Stromal cell of bone marrow (primary cell): ENCODE measurements around the gene CD4.
"Not testable (repeated sequence)": the region's sequence is repeated elsewhere in the genome, so short reads cannot be mapped to it uniquely, and the experiment has no call there.

ENCODE experiments used
- DNase-seq: peaks from one replicate; pipeline ENCODE4 v3.0.0-alpha.2; 2012; ENCODE audit warnings: low read depth

The CD4 gene

DNA sequence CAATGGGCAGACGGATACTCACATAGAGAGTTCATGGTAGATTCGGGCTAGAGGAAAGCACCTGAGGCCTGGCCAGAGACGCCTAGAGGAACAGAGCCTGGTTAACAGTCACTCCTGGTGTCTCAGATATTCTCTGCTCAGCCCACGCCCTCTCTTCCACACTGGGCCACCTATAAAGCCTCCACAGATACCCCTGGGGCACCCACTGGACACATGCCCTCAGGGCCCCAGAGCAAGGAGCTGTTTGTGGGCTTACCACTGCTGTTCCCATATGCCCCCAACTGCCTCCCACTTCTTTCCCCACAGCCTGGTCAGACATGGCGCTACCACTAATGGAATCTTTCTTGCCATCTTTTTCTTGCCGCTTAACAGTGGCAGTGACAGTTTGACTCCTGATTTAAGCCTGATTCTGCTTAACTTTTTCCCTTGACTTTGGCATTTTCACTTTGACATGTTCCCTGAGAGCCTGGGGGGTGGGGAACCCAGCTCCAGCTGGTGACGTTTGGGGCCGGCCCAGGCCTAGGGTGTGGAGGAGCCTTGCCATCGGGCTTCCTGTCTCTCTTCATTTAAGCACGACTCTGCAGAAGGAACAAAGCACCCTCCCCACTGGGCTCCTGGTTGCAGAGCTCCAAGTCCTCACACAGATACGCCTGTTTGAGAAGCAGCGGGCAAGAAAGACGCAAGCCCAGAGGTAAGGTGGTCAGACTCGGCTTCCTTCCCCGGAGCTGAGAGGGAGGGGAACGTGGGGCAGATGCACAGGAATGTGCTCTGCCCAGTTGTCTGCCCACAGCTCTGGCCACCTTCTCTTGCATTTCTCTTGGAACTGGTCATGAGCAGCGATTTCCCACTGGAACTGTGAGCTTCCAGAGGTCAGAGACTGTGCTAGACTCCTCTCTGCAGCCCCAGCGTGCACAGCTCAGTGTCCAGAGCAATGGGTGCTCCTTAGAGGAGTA lies at the start of gene CD4:
Gene CD4, plus strand, starts transcription at position 557 of the 953 bp plus-strand sequence. CDS start 10,611 bp downstream, outside the sequence.
- no peak for DNase-seq

DNA sequence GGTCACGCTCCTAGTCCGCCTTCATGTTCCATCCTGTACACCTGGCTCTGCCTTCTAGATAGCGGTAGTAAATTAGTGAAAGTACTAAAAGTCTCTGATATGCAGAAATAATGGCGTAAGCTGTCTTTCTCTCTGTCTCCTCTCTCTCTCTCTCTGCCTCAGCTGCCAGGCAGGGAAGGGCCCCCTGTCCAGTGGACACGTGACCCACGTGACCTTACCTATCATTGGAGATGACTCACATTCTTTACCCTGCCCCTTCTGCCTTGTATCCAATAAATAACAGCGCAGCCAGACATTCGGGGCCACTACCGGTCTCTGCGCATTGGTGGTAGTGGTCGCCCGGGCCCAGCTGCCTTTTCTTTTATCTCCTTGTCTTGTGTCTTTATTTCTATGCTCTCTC lies 47.2 kb upstream of the CD4 start:
- DNase-seq: not testable (repeated sequence)

DNA sequence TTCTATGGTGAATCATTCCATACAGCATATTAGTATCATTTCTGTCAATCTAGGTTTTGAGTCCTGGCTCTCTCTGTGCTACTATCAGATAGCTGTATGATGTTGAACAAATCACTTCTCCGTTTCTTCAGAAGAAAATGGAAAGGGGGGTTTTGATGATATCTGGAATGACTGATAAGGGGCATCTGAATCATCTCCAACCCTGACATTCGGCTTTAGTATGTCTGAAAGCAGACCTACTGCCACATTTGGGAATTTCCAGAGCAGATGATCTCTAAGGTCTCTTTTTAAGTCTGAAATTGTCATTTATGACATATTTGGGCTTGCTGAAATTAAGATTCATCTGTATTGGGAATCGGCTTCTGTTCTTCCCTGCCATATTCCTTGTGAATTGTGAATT lies 46.5 kb upstream of the CD4 start:
- no peak for DNase-seq

DNA sequence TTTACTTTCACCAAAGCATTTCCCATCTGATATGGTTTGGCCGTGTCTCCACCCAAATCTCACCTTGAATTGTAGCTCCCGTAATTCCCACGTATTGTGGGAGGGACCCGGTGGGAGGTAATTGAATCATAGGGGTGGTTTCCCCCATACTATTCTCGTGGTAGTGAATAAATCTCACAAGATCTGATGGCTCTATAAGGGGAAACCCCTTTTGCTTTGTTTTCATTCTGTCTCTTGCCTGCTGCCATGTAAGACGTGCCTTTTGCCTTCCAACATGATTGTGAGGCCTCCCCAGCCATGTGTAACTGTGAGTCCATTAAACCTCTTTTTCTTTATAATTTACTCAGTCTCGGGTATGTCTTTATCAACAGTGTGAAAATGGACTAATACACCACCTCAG lies 46.0 kb upstream of the CD4 start:
- DNase-seq: not testable (repeated sequence)

DNA sequence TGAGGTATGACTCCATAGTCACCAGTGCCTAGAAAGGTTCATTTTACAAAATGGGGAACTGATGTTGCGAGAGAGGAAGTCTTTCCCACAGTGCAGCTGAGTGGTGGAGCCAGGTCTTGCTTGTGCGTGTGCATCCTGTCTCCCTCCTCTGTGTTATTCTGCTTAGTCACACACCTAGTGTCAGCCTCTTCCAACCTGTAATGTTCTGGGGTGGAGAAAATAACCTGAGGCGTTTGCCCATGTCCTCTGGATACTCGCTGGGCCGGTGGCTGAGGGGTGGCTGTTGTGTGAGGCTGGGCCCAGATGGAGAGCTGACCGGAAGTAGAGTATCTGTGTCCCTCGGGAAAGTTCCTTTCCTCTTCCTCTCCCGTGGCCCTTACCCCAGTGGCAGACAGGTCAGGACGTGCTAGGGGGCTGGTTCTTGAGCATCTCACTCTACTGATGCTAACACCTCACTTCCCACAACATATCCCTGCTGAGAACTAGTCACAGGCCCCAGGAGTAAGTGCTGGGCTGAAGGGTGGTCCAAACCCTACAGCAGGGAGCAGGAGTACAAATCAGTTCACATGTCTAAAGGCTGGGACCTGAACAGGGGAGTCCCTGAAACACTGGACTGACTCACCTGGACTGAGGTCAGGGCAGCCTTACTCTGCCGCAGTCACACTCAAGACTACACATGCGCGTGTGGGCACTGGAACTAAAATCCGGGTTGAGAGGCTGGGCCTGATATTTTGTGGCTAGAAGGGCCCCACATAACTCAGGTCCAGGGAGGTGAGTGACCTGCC lies 43.4 kb upstream of the CD4 start:
- no peak for DNase-seq

DNA sequence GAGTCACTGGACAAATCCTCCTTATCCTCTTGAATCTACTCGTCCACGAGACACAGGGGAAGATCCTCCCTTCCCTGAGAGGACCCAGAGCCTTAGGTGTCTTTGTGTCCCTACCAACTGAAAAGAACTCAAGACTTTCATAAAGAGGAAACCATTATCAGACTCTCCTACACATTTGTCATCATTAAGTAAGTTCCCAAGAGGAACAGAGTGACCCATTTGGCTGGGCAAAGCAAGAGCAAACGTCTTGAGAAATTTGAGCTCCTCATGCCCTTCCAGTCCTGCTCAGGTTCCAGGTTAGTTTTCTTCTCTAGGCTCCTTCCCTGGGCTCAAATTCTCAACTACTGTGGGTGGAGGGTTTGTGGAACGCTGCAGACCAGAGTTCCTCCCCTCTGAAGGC lies 42.1 kb upstream of the CD4 start:
- DNase-seq: no peak

DNA sequence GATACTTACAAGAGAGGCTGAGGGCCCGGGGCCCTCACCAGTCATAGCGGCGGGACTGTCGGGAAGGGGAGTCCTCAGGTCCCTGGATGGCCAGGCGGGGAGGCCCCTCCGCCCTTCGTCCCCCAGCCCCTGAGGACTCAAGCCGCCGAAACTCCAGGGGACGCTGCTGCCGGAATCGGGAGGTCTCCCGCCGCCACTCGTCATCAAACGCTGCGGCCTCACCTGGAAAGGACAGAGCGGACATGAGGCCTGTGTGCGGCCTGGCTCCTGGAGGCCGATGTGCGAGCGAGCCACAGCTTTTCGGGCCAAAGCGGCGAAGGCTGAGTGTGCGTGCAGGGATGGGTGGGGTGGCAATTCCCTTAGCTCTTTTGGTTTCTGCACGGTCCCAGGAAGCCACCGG lies 40.6 kb upstream of the CD4 start:
- no peak for DNase-seq

DNA sequence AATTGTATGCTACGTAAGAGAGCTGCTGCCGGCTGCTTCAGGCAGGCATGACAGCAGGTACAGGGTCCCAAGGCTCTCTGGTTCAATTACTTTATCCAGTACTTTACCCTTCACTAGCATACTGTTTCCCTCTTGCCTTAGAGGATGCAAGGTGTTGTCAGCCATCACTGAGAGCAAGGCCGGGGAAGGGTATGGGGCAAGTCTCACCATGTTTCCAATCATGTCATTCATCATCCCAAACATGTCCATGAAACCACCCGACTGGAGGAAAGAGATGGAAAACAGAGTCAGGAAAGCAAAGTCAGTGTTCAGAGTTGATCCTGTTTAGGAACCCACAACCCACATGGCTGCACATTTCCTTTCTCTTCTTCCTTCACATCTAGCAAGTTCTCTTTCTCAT lies 38.8 kb upstream of the CD4 start:
- DNase-seq: no peak

DNA sequence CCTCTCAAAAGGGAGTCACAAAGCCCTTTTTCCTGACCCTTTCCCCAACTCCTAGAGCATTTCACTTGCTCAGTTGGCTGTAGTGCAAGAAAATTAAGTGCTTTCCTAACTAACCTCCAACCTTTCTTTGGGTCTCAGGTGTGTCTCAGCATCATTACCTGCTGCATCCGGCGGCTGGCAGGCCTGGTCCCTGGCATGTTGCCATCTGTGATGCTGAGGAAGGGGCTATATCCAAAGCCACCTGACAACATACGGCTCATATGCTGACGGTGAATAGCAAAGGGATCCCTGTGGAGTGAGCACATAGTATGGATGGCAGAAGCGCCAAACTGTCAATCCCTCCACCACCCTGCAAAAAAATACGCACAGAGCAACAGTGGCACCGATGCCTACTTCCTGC lies 37.6 kb upstream of the CD4 start:
- DNase-seq: no peak

DNA sequence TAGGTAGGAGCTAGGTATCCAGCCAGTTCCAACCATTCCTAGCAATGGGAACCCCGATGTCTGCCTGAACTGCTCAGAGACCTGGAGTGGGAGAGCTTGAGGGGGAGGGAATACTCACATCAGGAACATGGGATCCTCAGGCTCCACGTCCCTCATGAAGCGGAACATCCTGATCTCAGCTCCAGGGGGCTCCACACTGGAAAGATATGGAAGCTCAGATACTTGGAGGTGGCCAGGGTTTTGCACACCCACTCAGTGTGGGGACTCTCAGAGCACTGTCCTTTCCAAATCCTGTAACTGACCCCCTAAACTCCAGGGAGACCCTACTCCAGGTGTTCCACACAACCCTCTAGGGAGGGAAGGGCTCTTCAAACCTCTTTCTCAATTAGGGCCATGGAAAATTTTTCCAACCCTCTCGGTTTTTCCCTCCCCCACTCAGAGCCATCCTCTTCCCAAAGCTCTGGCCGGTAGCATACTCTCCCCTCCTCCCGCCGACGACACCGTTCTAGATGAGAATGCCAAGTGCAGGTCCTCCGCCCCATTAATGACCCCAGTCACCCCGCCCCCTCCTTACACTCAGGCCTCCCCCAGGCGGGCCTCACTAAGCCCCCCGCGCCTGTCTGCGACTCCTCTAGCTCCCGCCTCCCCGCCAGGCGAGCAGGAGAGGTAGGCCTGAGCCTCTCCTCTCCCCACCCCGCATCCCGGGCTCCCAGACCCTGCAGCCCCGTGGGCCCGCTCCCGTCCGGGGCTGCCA lies 37.0 kb upstream of the CD4 start:
- no peak for DNase-seq

DNA sequence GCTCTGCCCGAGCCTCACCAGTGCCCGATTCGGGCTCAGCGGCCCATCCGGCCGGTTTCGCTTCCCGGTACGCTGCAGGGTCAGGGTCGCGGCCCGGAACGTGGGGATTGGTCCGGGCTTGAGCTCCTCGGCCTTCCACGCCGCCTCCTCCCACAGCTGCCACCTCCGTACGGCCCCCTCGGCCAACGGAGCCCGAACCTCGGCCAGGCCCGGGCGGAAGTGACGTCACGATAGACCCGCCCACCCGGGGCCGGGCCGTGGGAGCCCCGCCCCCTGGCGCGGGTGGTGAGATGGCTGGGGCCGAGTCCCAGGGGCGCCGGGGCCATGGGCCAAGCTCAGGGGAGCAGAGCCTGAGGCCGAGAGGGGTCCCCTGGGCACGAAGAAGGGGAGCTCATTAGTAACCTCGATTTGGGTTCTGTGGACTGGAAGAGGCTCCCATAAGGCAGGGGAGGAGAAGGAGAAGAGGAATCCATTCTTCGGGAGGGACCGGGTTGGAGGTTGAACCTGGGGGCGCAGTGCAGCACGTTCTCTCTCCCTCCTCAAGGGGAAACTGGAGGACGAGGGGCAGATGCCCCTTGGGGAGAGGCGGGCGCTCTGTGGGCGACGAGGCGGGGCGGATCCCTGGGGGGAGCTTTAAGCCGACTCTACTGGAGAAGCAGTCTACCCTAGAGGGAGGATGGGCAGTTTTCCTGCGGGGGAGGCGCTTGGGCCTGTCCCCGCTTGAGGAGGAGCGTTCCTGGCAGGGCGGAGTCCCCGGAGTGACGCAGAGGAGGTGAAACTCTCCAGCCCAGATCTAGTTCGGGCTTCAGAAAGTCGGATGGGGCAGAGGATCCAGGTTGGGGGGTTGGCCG lies 36.2 kb upstream of the CD4 start, which contains the start of gene MLF2:
Gene MLF2, minus strand, starts transcription at position 221 of the 851 bp plus-strand sequence. CDS start 807 bp downstream, outside the sequence.
- peak; percentile 99 for DNase-seq

DNA sequence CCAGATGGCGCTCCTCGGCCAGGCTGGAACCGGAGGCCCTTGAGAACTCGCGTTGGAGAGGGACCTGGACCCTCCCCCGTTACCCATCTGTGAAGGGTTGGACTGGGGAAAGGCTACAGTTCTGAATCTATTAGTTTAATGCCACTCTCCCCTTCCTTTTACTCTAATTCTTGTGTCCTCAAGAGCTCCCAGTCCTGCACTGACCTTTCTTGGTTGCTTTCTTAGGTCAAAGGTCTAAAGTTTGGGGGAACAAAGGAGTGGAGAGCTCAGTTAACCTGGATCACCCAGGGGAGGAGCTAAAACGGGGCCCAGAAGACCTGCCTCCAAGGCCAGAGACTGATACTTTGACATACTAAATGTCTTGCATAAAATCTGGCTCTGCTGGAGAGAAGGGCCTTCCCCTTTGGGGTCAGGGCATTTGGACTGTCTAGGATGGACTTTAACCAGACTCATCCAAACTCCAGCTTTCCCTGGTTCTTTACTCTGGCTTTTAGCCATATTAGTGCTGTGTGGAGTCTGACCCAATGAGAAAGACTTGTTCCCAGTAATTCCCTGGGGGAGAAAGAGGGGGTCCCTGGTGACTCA lies 35.5 kb upstream of the CD4 start:
- DNase-seq: no peak

DNA sequence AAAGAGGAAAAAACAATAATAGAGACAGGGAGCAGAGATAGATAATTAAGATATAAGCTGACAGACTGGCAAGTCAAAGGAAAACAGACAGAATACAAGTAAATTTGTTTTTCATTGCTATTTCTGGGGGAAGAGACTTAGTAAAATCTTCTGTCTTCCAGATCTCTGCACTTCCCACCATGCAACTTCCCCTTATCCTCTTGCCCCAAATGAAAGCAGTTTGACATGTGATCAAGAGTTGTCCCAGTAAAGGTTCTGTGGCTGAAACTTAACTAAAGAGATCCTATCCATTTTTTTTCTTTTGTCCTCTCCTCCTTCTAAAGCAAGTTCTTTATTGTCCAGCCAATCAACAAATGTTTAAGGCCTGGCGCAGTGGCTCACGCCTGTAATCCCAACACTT lies 34.9 kb upstream of the CD4 start:
- DNase-seq: no peak

DNA sequence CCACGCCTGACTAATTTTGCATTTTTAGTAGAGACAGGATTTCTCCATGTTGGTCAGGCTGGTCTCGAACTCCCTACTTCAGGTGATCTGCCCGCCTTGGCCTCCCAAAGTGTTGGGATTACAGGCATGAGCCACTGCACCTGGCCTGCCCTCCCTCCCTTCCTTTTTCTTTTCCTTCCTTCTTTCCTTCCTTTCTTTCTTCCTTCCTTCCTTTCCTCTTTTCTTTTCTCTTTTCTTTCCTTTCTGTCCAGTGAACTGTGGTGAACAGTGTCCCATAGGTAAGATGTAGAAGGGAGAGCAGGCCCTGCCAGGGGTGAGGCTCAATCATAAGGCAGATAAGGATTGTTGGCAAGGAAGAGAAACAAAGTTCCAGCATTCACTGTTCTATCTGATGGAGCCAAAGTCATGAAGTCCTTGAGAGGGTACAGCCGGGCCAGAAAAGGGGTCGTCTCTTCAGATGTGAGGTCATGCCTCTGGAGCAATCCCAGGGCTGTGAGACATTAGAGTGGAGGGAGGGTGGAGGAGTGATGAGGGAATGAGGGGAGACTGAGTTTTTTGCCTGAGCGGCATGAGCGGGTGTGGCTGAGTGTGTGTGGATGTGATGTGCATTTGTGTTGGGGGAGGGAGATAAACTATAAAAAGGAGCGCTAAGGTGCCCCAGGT lies 32.2 kb upstream of the CD4 start:
- DNase-seq: no peak

DNA sequence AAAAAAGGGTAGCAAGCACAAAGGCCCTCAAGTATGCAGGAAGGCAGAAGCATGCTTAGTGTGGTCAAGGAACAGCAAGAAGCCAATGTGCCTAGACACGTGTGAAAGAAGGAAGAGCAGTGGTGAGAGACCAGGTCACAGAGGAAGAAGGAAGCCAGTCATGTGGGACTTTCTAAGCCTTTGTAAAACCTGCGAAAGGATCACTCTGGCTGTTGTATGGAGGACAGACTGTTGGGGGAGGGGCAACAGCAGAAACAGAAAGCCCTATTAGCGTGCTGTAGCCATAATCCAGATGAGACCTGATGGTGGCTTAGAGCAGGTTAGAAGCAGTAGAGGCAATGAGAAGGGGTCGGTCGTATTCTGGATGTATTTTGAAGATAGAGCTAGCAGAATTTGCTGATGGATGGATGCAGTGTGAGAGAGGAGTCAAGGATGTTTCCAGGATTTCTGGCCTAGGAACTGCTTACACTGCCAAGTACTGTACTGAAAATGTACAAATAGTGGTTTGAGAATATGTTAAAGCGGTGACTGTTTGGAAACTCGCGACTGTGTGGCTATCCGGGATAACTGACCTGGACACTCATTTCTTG lies 30.7 kb upstream of the CD4 start:
- no peak for DNase-seq

DNA sequence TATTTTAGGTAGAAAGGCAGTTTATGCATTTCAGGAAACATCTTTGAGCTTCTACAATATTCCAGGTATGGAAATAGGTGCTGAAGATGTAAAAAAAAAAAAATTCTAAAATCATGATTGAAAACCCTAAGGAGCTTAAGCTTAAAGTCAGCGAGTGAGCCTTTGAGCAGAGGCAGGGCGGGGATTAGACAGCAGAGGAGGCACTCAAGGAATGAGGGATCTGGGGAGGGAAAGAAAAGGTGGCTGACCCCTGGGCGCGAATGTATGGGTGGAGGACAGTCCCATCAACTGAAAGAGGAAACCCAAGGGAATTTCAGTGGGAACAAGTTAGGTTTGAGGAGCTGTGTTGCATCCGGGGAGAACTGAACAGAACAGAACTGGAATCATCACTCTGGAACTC lies 29.6 kb upstream of the CD4 start:
- DNase-seq: no peak

DNA sequence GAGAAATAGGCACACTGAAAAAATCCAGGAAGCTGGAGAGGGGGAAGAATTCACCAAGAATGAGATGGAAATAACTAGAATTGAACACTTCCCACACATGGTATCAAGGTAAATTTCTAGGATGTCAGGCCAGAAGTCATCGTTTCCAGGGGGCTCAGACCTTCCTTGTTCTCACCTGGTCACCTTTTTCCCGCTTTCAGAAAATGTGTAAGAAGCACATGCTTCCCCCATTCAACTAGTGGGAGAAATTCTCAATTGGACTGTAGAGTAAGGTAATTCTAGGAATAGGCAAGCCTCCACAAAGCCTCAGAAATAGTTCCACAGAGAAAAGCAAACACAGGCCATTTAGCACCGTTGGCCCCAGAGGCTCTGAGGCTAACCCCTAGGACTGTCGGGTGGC lies 25.9 kb upstream of the CD4 start:
- no peak for DNase-seq

DNA sequence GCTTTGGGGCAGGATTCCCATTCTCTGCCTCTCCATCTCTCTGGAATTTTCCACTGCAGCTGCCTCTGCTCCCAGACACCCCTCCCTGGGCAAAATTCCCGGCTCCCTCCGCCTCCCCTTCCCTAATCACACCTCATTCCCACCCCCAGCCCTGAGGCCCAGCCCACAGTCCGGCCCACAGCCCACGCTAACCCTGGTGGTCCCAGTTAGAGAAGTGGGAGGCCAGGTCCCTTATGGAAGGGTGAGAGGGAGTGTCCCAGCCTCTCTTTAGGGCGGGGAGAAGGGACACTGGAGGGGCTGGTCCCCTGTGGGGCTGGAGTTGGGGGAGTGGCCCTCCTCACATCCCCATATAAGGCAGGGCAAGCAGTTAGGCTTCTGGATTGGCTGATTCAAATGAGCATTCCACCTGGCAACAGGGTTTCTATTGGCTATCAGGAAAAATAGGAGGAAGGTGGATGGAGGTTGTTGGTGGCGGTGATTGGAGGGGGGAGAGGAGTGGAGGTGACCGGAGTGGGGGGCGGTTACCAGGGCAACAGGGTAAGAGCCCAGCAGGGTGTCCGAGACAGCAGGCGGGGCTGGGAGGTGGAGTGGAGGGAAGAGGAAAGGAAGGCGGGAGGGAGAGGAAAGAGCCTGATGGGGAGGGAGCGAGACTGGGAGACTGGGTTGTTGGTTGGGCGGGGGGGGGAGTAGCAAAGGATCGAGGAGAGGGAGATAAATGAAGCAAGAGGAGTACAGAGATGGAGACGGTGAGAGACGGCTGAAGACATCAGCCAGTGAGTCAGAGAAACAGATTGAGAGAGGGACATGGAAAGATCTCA lies 25.1 kb upstream of the CD4 start:
- DNase-seq: peak; percentile 98

DNA sequence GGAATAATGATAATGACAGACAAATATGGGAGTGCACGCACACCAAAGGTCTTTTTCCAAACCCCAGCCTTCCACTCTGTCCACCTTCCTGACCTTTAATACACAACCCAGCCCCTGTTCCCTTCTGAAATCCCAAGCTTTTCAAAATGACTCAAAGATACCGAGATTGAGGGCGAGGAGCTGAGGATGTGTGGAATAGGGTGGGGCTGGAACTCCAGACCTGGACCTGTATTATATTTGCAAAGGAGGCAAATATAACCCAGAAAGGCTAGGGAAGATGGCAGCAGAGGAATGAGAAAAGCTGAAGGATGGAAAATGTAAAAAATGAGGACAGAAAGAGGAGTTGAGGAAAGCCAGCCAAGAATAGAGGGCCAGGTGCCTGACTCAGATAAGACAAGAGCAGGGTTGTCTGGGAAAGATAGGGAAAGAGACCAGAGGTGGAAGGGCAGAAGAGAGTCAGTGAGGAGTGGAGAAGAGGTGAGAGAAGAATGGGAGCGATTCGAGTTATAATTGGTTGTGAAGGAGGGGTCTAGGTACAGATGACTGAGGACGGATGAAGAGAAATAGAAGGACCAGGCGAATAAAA lies 24.2 kb upstream of the CD4 start:
- no peak for DNase-seq
